ENCODE measurements around the gene TSR1. TPM values are rescaled to one million over a fixed set of nuclear protein-coding genes. Genes with fewer than 3 reads are reported as not detected.

The TSR1 gene
- total RNA-seq, 2 experiments from 2014 or later, result 36.0 to 36.6 TPM

DNA sequence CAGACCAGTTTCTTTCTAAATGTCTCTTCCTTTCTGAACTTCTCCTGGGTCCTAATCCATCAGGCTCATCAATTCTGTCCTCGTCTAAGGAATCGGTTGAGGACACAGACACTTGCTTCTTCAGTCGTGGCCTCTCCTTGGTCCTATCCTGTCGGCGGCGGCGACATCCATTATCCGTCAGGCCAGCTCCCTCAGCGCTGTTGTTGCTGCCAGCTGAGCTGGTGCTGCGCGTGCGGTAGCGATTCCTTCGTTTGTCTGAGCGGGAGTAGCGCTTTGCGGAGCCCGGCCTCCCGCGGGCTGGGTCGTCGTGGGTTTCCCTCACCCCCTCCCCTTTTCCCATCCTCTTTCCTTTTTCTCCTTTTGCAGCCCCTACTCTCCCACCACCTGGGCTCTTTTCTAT lies 36.5 kb downstream of the TSR1 start:
- CTCF ChIA-PET, result interaction anchor here (1.3 kb wide), 1 partner anchor 53 kb away, joined by 3 read pairs; no protein-coding TSS in a partner anchor
- Mint-ChIP-seq H3K36me3 (ENCODE audit: low read depth) (peaks cover 55% of the 10 kb centered on the region), H3K27ac (no peak overlapping the region), H3K4me3 (no peak overlapping the region), H3K27me3 (ENCODE audit: low read depth) (no peaks in the 10 kb centered on the region), H3K4me1 (ENCODE audit: low read depth) (peaks cover 66% of the 10 kb centered on the region), H3K9me3 (ENCODE audit: insufficient read depth) (no peaks in the 10 kb centered on the region)
- ATAC-seq, result no peak
- no peak for DNase-seq
- POLR2A ChIA-PET, result no interaction called here

DNA sequence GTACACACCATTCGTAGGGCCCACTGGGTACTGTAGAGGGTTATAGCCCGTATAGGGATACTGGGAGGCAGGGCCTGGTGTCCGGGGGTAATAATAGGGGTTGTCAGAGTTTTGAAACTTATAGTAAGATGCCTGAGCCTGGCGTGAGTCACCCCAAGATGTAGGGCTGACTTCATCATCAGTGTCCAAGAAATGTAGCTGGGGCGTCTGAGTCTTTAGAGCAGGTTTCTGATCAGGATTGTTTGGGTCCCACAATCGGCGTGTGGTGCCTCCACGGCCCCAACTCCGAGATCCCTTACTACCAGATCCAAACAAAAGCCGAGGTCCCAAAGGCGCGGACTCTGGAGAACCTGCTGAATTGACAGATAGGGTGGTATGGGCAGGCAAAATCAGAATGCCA lies 37.1 kb downstream of the TSR1 start:
- ChIA-PET CTCF (interaction anchor here (1.0 to 1.3 kb wide), 2 partner anchors 16 to 54 kb away, joined by 3 read pairs; no protein-coding TSS in a partner anchor), POLR2A (no interaction called here)

DNA sequence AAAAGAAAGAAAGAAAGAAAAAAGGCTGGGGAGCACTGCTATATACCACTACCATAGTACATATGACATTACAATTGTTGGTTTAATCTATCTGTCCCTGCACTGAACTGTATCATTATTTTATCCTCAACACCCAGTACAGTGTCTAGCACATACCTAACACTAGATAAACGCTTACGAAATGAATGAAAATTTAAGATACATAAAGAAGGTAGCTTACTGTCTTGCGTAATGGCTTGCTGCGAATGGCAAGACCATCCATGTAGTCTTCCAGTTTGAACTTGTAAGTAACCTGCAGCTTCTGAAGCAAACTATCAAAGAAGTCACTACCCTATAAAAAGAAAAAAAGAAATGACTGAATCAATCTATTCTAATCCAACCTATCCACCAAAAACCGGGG lies 39.2 kb downstream of the TSR1 start:
- Mint-ChIP-seq H3K27ac (no peak overlapping the region), H3K4me1 (ENCODE audit: low read depth) (peaks cover 61% of the 10 kb centered on the region), H3K36me3 (ENCODE audit: low read depth) (peaks cover 69% of the 10 kb centered on the region), H3K4me3 (no peak overlapping the region), H3K9me3 (ENCODE audit: insufficient read depth) (no peaks in the 10 kb centered on the region), H3K27me3 (ENCODE audit: low read depth) (no peaks in the 10 kb centered on the region)
- ATAC-seq, result no peak
- CTCF ChIA-PET, result interaction anchor here (1.2 kb wide), 1 partner anchor 76 kb away, joined by 3 read pairs; no protein-coding TSS in a partner anchor
- POLR2A ChIA-PET, result interaction anchor here (0.6 kb wide), 1 partner anchor 17 kb away, joined by 4 read pairs; no protein-coding TSS in a partner anchor
- DNase-seq, result no peak

More for the DNA sequence above, 37.1 kb downstream of the TSR1 start:
- no peak for DNase-seq
- ATAC-seq, result no peak
- Mint-ChIP-seq H3K27ac (no peak overlapping the region), H3K27me3 (ENCODE audit: low read depth) (no peaks in the 10 kb centered on the region), H3K9me3 (ENCODE audit: insufficient read depth) (no peaks in the 10 kb centered on the region), H3K36me3 (ENCODE audit: low read depth) (peaks cover 59% of the 10 kb centered on the region), H3K4me3 (no peak overlapping the region), H3K4me1 (ENCODE audit: low read depth) (peaks cover 67% of the 10 kb centered on the region)

DNA sequence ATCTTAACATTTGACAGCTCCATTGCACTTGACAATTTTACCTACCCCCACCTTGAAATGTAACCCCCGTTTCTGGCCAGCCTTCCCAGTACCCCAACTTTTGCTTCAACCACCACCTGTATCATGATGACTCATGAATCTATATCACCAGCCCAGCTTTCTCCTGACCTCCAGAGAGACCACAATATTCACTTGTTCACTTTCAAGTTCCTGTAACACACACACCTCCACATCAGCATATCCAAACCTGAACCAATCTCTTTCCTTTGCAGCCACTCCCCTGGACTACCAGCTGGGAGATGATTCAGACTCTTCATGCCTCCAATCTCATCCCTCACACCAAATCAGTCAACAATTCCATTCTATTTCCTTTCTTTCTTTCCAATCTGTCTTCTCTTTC lies 40.7 kb downstream of the TSR1 start:
- Mint-ChIP-seq H3K4me1 (ENCODE audit: low read depth) (peaks cover 48% of the 10 kb centered on the region), H3K36me3 (ENCODE audit: low read depth) (peaks cover 74% of the 10 kb centered on the region), H3K27ac (peak overlapping the region; percentile 29), H3K4me3 (no peak overlapping the region), H3K27me3 (ENCODE audit: low read depth) (no peaks in the 10 kb centered on the region), H3K9me3 (ENCODE audit: insufficient read depth) (no peaks in the 10 kb centered on the region)
- DNase-seq (no peak), ATAC-seq (peak; percentile 71)
- POLR2A ChIA-PET, result interaction anchor here (1.0 kb wide), 1 partner anchor 29 kb away, joined by 3 read pairs; no protein-coding TSS in a partner anchor
- CTCF ChIA-PET, result interaction anchor here (0.7 to 1.9 kb wide), 3 partner anchors 13 to 241 kb away, joined by 3 to 7 read pairs (median 5); partner anchors contain the start of gene HIC1

DNA sequence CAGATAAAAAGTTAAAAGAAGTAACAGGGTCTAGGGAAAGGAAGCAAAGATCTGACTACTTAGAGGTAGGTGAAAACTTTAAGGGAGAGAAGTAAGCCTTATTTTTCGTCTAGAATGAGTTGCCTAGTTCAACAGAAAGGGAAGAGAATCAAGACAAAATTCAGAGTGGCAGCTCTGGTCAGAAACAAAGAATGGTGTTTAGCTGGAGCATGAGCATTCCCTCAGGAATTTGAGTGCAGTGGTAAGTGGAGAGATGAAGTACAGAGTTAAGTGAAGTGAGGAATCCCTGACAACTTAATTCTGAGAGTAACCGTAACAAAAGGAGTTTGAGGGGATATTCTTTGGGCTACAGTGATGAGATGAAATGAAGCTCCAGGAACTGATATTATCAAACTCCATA lies 44.2 kb downstream of the TSR1 start:
- DNase-seq, result no peak
- Mint-ChIP-seq H3K27ac (no peak overlapping the region), H3K4me1 (ENCODE audit: low read depth) (peaks cover 26% of the 10 kb centered on the region), H3K27me3 (ENCODE audit: low read depth) (no peaks in the 10 kb centered on the region), H3K36me3 (ENCODE audit: low read depth) (peaks cover 69% of the 10 kb centered on the region), H3K4me3 (no peak overlapping the region), H3K9me3 (ENCODE audit: insufficient read depth) (no peaks in the 10 kb centered on the region)
- CTCF ChIA-PET, result interaction anchor here (0.7 to 2.7 kb wide), 3 partner anchors 9 to 237 kb away, joined by 3 to 8 read pairs (median 4); partner anchors contain the start of gene HIC1
- no peak for ATAC-seq
- POLR2A ChIA-PET, result no interaction called here

DNA sequence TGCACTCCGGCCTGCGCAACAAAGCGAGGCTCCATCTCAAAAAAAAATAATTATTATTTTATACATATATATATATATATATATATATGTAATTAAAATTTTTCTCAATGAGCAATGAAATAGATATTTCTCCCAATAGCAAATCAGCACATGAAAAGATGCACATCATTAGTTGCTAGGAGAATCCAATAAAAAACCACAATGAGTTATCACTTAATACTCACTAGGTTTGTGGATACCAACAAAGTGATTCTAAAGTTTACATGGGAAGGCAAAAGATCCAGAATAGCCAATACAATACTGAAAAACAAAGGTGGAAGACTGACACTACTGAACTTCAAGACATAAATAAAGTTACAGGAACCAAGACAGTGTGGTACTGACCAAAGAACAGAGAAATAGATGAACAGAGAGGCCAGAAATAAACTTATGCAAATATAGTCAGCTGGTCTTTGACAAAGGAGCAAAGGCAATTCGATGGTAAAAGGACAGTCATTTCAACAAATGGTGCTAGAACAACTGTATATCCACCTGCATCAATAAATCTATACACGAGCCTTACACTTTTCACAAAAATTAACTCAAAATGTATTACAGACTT lies 46.3 kb downstream of the TSR1 start:
- H3K36me3 Mint-ChIP-seq (ENCODE audit: low read depth), result peaks cover 57% of the 10 kb centered on the region
- no peak for DNase-seq
- H3K4me3 Mint-ChIP-seq, result no peak overlapping the region

DNA sequence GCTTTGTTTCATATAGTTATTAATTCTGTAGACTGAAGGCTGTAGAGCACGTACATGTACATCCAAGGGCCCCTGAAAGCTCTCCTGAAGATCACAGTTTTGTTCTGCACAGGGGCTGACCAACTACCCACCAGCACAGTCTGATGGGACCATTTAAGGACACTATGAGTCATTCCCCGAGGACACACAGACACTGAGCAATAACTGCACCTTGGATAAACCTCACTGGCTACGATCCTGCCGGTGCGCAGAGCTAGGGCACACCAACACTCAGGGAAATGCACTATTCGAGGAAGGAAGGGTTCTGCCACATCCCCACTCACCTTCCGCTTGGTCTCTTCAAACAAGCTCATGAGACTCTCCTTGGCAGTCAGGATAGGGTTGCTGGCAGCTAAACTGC lies 53.0 kb downstream of the TSR1 start:
- CTCF ChIA-PET, result interaction anchor here (0.9 to 6.6 kb wide), 27 partner anchors 9 to 374 kb away, joined by 3 to 109 read pairs (median 4); partner anchors contain the start of genes HIC1, SMG6 and SRR

More for the DNA sequence above, 46.3 kb downstream of the TSR1 start:
- Mint-ChIP-seq H3K27me3 (ENCODE audit: low read depth) (no peaks in the 10 kb centered on the region), H3K9me3 (ENCODE audit: insufficient read depth) (no peaks in the 10 kb centered on the region), H3K4me1 (ENCODE audit: low read depth) (peaks cover 8% of the 10 kb centered on the region), H3K27ac (no peak overlapping the region)
- ChIA-PET CTCF (interaction anchor here (1.4 kb wide), 1 partner anchor 13 kb away, joined by 3 read pairs; no protein-coding TSS in a partner anchor), POLR2A (no interaction called here)
- no peak for ATAC-seq

DNA sequence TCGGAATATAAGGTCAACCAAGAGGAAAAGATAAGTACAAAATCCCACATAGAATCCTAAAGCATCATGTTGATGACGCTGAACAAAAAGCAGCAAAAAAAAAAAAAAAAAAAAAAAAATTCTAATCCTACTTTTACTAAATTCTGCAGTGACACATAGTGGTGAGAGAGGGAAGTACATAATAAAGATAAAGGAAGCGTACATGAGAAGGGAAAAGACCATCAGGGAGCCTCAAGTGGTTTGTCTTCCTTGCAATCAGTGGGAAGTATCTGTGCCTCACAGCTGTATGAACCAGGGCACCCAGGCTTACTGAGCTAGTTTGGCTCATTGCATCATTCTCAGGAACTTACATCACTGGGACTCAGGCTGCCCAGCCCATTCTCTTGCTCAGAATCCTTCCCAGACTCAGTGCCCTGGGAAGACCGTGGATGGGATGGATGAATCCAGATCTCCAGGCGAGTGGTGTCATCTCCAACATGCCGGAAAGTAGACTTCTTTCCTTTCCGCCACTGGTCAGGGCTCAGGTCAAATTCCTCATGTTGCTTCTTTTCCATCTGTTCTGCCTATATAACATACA lies 53.9 kb downstream of the TSR1 start:
- no peak for DNase-seq
- H3K4me3 Mint-ChIP-seq, result no peak overlapping the region
- H3K36me3 Mint-ChIP-seq (ENCODE audit: low read depth), result peaks cover 61% of the 10 kb centered on the region
- no peaks in the 10 kb centered on the region for H3K9me3 Mint-ChIP-seq (ENCODE audit: insufficient read depth)
- peak; percentile 54 for ATAC-seq
- ChIA-PET POLR2A (interaction anchor here (0.8 to 1.4 kb wide), 5 partner anchors 18 to 227 kb away, joined by 3 to 7 read pairs (median 4); no protein-coding TSS in a partner anchor), CTCF (interaction anchor here (0.8 to 6.6 kb wide), 32 partner anchors 9 to 374 kb away, joined by 3 to 109 read pairs (median 5); partner anchors contain the start of genes HIC1, SMG6 and SRR)
- peaks cover 50% of the 10 kb centered on the region for H3K4me1 Mint-ChIP-seq (ENCODE audit: low read depth)
- no peaks in the 10 kb centered on the region for H3K27me3 Mint-ChIP-seq (ENCODE audit: low read depth)
- peak overlapping the region; percentile 76 for H3K27ac Mint-ChIP-seq

More for the DNA sequence above, 53.0 kb downstream of the TSR1 start:
- no peaks in the 10 kb centered on the region for H3K9me3 Mint-ChIP-seq (ENCODE audit: insufficient read depth)
- peaks cover 47% of the 10 kb centered on the region for H3K4me1 Mint-ChIP-seq (ENCODE audit: low read depth)
- no peak overlapping the region for H3K4me3 Mint-ChIP-seq
- peaks cover 67% of the 10 kb centered on the region for H3K36me3 Mint-ChIP-seq (ENCODE audit: low read depth)
- DNase-seq, result no peak
- ATAC-seq, result no peak
- H3K27ac Mint-ChIP-seq, result peak overlapping the region; percentile 56
- H3K27me3 Mint-ChIP-seq (ENCODE audit: low read depth), result no peaks in the 10 kb centered on the region
- POLR2A ChIA-PET, result interaction anchor here (0.8 to 1.4 kb wide), 6 partner anchors 19 to 228 kb away, joined by 3 to 7 read pairs (median 4); partner anchors contain the start of gene TSR1

DNA sequence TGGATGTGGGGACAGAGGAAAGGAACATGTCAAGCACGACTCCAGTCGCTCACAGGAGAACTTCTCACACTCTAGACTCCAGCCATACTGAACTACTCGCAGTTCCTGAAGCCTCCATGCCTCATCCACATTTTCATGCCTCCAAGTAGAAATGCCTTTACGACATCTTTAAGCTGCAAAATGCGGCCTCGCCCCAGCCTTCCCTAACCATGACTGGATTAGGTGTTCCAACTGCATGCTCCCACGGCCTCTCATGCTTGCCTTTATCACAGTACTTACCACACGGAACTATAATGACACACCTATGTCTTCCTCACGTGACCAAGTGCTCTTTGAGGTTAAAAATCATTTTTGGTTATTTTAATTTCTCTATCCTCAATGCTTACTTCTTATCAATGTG lies 56.5 kb downstream of the TSR1 start:
- ATAC-seq (no peak), DNase-seq (no peak)
- Mint-ChIP-seq H3K4me3 (no peak overlapping the region), H3K27me3 (ENCODE audit: low read depth) (no peaks in the 10 kb centered on the region), H3K9me3 (ENCODE audit: insufficient read depth) (no peaks in the 10 kb centered on the region), H3K27ac (peak overlapping the region; percentile 76), H3K36me3 (ENCODE audit: low read depth) (peaks cover 67% of the 10 kb centered on the region), H3K4me1 (ENCODE audit: low read depth) (peaks cover 72% of the 10 kb centered on the region)
- CTCF ChIA-PET, result interaction anchor here (0.9 to 6.6 kb wide), 6 partner anchors 14 to 225 kb away, joined by 3 to 109 read pairs (median 54); partner anchors contain the start of gene HIC1
- POLR2A ChIA-PET, result interaction anchor here (1.5 to 1.6 kb wide), 2 partner anchors 13 to 15 kb away, joined by 7 to 8 read pairs; no protein-coding TSS in a partner anchor

DNA sequence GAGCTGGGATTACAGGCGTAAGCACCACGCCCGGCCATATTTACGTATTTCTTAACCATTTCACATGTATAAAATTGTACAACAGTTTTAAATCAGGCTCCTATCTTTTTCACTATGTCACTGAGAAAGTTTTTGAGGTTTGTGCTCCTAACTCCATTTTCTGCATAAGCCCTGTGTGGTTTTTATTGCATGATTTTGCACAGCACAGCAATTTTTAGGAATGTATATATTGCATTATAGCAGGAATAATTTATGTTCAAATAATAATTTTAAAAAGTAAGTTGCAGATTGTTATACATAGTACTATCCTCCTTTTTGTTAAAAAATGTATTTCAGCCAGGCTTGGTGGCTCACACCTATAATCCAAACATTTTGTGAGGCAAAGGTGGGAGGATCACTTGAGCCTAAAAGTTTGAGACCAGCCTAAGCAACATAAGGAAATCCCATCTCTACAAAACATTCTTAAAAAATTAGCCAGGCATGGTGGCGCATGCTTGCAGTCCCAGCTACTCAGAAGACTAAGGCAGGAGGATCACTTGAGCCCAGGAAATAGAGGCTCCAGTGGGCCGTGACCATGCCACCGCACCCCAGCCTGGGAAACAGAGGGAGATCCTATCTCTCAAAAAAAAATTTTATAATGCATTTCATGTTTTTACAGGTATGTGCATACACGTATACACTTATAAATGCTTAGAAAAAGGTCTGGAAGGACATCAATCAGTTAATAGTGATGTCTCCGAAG lies 58.7 kb downstream of the TSR1 start:
- peaks cover 79% of the 10 kb centered on the region for H3K4me1 Mint-ChIP-seq (ENCODE audit: low read depth)
- DNase-seq (no peak), ATAC-seq (no peak)
- CTCF ChIA-PET, result interaction anchor here (2.2 kb wide), 2 partner anchors 11 to 33 kb away, joined by 17 to 22 read pairs; no protein-coding TSS in a partner anchor
- no peak overlapping the region for H3K27ac Mint-ChIP-seq
- H3K9me3 Mint-ChIP-seq (ENCODE audit: insufficient read depth), result no peaks in the 10 kb centered on the region
- peaks cover 66% of the 10 kb centered on the region for H3K36me3 Mint-ChIP-seq (ENCODE audit: low read depth)
- POLR2A ChIA-PET, result interaction anchor here (3.3 kb wide), 1 partner anchor 11 kb away, joined by 12 read pairs; no protein-coding TSS in a partner anchor
- H3K27me3 Mint-ChIP-seq (ENCODE audit: low read depth), result no peaks in the 10 kb centered on the region
- no peak overlapping the region for H3K4me3 Mint-ChIP-seq

DNA sequence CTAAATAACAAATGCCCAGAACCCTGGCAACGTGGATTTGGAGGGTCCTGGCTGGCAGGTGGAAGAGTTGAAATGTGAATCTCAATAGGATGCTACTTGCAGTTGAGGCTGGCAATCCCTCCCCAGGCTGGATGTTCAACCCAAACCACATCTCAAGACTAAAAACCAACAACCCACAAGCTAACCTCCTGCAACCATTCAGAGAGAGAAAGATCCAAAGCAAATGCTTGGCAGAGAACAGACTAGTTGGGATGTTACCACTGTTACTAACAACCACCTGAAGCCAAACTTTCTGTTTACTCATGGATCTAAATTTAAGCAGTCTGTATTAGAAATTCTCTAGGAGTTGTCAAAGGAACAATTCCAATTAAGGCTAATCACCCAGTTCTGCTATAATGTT lies 60.5 kb downstream of the TSR1 start:
- H3K36me3 Mint-ChIP-seq (ENCODE audit: low read depth), result peaks cover 61% of the 10 kb centered on the region
- H3K4me3 Mint-ChIP-seq, result peak overlapping the region; percentile 26
- CTCF ChIA-PET, result interaction anchor here (0.6 to 2.2 kb wide), 9 partner anchors 9 to 210 kb away, joined by 3 to 22 read pairs (median 4); no protein-coding TSS in a partner anchor
- no peaks in the 10 kb centered on the region for H3K9me3 Mint-ChIP-seq (ENCODE audit: insufficient read depth)
- H3K27ac Mint-ChIP-seq, result peak overlapping the region; percentile 85
- POLR2A ChIA-PET, result interaction anchor here (0.5 to 3.3 kb wide), 5 partner anchors 9 to 396 kb away, joined by 3 to 12 read pairs (median 4); no protein-coding TSS in a partner anchor
- H3K27me3 Mint-ChIP-seq (ENCODE audit: low read depth), result no peaks in the 10 kb centered on the region
- H3K4me1 Mint-ChIP-seq (ENCODE audit: low read depth), result peaks cover 76% of the 10 kb centered on the region
- peak; percentile 71 for DNase-seq
- ATAC-seq, result peak; percentile 80
